Right kidney (tissue), 1 donor: ENCODE measurements around the gene DPAGT1.
A peak's percentile ranks its signal among the peaks of the same experiment; 100 is the strongest.
"Not testable (repeated sequence)": the region's sequence is repeated elsewhere in the genome, so short reads cannot be mapped to it uniquely, and the experiment has no call there.

Experiments used
- DNase-seq: peaks from one replicate; pipeline ENCODE4 v3.0.0-alpha.2; 2016

The DPAGT1 gene

GRCh38 chr11:119061256-119061655, 40.4 kb downstream of the DPAGT1 start:
- no peak for DNase-seq

DNA sequence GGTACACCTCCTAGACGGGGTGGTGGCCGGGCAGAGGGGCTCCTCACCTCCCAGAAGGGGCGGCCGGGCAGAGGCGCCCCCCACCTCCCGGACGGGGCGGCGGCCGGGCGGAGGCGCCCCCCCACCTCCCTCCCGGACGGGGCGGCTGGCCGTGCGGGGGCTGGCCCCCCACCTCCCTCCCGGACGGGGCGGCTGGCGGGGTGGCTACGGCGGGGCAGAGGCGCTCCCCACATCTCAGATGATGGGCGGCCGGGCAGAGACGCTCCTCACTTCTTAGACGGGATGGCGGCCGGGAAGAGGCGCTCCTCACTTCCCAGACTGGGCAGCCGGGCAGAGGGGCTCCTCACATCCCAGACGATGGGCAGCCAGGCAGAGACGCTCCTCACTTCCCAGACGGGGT, 42.5 kb downstream of the DPAGT1 start:
- not testable (repeated sequence) for DNase-seq

GRCh38 chr11:119057000-119057769, 44.5 kb downstream of the DPAGT1 start, which contains the start of gene HYOU1:
Gene HYOU1, minus strand, starts transcription at chr11:119057205. Its CDS starts 1,045 bp downstream, at chr11:119056160.
- peak; percentile 92 for DNase-seq

GRCh38 chr11:119056421-119056999, 45.1 kb downstream of the DPAGT1 start:
- DNase-seq = peak; percentile 85

- DNase-seq = peak; percentile 6
Observed at GRCh38 chr11:119055901-119056300, 45.8 kb downstream of the DPAGT1 start.

DNA sequence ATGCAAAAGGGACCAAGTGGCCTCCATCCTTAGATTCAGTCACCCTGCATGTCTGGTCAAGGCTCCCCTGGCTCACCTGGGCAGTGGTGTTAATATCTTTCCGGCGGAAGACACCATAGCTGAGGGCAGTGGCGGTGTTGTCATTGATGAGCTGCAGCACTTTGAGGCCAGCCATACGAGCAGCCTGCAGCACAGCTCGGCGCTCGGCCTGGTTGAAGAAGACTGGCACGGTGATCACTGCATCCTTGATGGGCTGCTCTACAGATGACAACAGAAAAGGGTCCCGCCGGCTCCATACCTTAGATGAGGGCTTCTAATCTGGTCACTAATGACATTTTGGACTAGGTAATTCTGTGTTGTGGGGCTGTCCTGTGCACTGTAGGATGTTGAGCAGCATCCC, 47.2 kb downstream of the DPAGT1 start:
- no peak for DNase-seq

GRCh38 chr11:119052163-119052814, 49.4 kb downstream of the DPAGT1 start:
- no peak for DNase-seq

DNA sequence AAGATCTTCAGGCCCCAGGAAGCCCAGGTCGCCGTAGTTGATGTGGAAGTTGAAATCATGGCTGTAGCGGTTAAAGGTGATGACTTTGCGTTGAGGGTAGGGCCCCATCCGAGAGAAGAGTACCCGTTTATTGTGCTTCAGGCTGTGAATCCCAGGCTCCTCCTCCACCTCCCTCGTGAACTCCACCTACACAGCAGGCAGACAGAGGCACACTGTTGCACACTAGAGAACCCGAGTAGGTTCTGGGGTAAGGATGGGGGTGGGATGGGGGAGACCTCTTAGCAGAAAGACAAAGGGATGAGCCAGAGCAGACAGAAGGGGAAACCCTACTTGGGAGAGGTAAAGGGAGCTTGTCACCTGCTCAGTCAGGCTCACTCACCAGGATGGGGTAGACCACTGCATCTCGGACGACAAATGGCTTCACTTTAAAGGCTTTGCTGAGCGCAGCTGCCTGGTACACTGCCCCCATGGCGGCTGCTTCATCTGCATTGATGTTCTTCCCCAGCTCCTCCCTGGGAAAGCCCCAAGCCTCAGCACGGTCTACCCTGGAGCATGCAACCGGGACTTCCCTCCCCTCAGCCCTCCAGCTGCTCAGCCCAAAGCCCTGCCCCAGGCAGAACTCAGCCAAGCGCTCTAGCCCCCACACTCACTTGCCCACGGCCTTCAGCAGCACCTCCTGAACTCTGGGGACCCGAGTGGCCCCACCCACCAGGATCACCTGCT, 50.1 kb downstream of the DPAGT1 start:
- no peak for DNase-seq

- DNase-seq = no peak
Observed at GRCh38 chr11:119049081-119049480, 52.6 kb downstream of the DPAGT1 start.

DNA sequence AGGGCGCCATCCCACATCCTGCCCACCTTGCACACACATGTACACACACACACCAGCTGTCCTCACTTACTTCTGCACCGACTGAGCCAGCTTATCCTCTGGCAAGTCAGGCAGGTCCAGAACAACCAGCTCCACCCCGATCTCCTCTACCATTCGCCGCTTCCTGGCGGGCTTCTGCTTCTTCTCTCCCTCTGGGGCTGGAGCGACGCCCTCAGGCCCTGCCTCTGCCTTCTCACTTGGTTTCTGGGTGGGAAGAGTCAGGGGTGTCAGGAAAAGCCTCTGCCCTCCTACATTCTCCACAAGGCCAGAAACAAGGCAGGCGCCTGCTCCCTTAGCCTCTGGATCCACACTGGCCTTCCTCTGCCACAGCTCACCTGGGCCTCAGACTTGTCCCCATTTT, 53.0 kb downstream of the DPAGT1 start:
- no peak for DNase-seq

GRCh38 chr11:119047205-119047604, 54.4 kb downstream of the DPAGT1 start:
- DNase-seq = no peak
